Measurements from ENCODE around the gene OPCML.

Gene OPCML

GRCh38 chr11:133501643-133502539 is 30.4 kb downstream of the OPCML start:
- DNase-seq = no peak

- no peak for DNase-seq
Measured at GRCh38 chr11:133500936-133501335, 31.4 kb downstream of the OPCML start.

GRCh38 chr11:133500435-133500834 is 31.9 kb downstream of the OPCML start:
- no peak for DNase-seq

GRCh38 chr11:133498969-133499368 is 33.3 kb downstream of the OPCML start:
- DNase-seq = no peak

- no peak for DNase-seq
Measured at GRCh38 chr11:133497477-133498140, 34.7 kb downstream of the OPCML start.

GRCh38 chr11:133492895-133493294 is 39.4 kb downstream of the OPCML start:
- no peak for DNase-seq

GRCh38 chr11:133491680-133492383 is 40.5 kb downstream of the OPCML start:
- DNase-seq = no peak

- no peak for DNase-seq
Measured at GRCh38 chr11:133480722-133481121, 51.6 kb downstream of the OPCML start.

- DNase-seq = no peak
Measured at GRCh38 chr11:133479209-133479608, 53.1 kb downstream of the OPCML start.

- DNase-seq = no peak
Measured at GRCh38 chr11:133477251-133477625, 55.1 kb downstream of the OPCML start.

- no peak for DNase-seq
Measured at GRCh38 chr11:133476570-133477250, 55.6 kb downstream of the OPCML start.

- no peak for DNase-seq
Measured at GRCh38 chr11:133474461-133474860, 57.8 kb downstream of the OPCML start.

GRCh38 chr11:133467686-133468085 is 64.6 kb downstream of the OPCML start:
- DNase-seq = no peak

GRCh38 chr11:133443206-133443747 is 89.0 kb downstream of the OPCML start:
- no peak for DNase-seq

- DNase-seq = no peak
Measured at GRCh38 chr11:133441964-133442660, 90.2 kb downstream of the OPCML start.

GRCh38 chr11:133425992-133426391 is 106.3 kb downstream of the OPCML start:
- no peak for DNase-seq

- no peak for DNase-seq
Measured at GRCh38 chr11:133425245-133425644, 107.1 kb downstream of the OPCML start.

- no peak for DNase-seq
Measured at GRCh38 chr11:133418218-133418617, 114.1 kb downstream of the OPCML start.

GRCh38 chr11:133414506-133414905 is 117.8 kb downstream of the OPCML start:
- DNase-seq = no peak

- DNase-seq = no peak
Measured at GRCh38 chr11:133413703-133414102, 118.6 kb downstream of the OPCML start.

- DNase-seq = no peak
Measured at GRCh38 chr11:133409799-133410198, 122.5 kb downstream of the OPCML start.

- DNase-seq = no peak
Measured at GRCh38 chr11:133408936-133409335, 123.4 kb downstream of the OPCML start.

Measured in NCI-H82 (cell line).